ENCODE results near the gene DOCK3. TPM values are rescaled to one million over a fixed set of nuclear protein-coding genes. Genes with fewer than 3 reads are reported as not detected.

The DOCK3 gene
- total and polyA plus RNA-seq, 2 donors (not counting 3 experiments of a cell fraction or from before 2014, with no cell fraction given), result 0.08 to 0.13 TPM

DNA sequence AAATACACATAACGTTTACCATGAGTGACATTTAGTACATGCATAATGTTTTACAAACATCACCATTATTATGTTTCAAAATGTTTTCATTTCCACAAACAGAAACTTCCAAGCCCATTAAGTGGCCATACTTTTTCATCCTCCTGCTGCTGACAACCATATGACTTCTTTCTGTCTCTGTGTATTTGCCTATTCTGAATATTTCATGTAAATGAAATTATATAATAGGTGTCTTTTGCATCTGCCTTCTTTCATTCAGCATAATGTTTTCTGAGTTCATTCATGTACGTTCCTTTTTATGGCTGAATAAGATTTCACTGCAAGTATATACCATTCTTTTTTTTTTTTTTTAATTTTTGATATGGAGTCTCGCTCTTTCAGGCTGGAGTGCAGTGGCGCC is 209.0 kb downstream of the DOCK3 start:
- FAIRE-seq (no peak), DNase-seq (ENCODE audit: low read depth, low spot score) (no peak)
- Histone ChIP-seq H4K20me1 (replicated peaks; ENCODE audit: control insufficient read depth, extremely low read depth, insufficient read depth, low read length) (no peaks in the 10 kb centered on the region), H3K79me2 (ENCODE audit: control insufficient read depth, insufficient read depth, low read length) (no peaks in the 10 kb centered on the region), H3K9me3 (replicated peaks; ENCODE audit: control insufficient read depth, insufficient read depth, low read length) (no peaks in the 10 kb centered on the region), H3K4me2 (ENCODE audit: insufficient read depth, low read length) (no peak overlapping the region), H3K9me1 (replicated peaks; ENCODE audit: control insufficient read depth, extremely low read depth, insufficient read depth, low read length) (no peaks in the 10 kb centered on the region), H2AFZ (ENCODE audit: low read depth, low read length) (no peak overlapping the region), H3K27me3 (ENCODE audit: control insufficient read depth in 2 of 2, insufficient read depth in 2 of 2, low read length in 2 of 2) (no peaks in the 10 kb centered on the region), H3K27ac (ENCODE audit: insufficient read depth, low read depth, low read length) (no peak overlapping the region), H3K9ac (replicated peaks; ENCODE audit: extremely low read depth, insufficient read depth, low read length) (no peak overlapping the region), H3K4me1 (ENCODE audit: control insufficient read depth, extremely low read depth, insufficient read depth, low read length) (no peaks in the 10 kb centered on the region), H3K4me3 (replicated peaks in 1 of 3; ENCODE audit: insufficient read depth in 1 of 3, low read depth in 1 of 3, low read length in 3 of 3) (no peak overlapping the region), H3K36me3 (ENCODE audit: control insufficient read depth in 2 of 2, extremely low read depth in 1 of 2, insufficient read depth in 2 of 2, low read length in 2 of 2) (no peaks in the 10 kb centered on the region)
- dilution Hi-C loops (cut with MboI; ENCODE audit: extremely low pct_ligation_motif_present, low sequenced_read_pairs), result no loop called here
- BruUV-seq (replicated peaks), result no TSS peak
- TF ChIP-seq JUN (IDR thresholded peaks at IDR 0.05; ENCODE audit: borderline replicate concordance, insufficient read depth, insufficient read length, low read depth), result no peak
- TF ChIP-seq MYC (IDR thresholded peaks at IDR 0.05; ENCODE audit: low read depth, low read length), result no peak
- no peak for TF ChIP-seq CTCF (IDR thresholded peaks at IDR 0.05; ENCODE audit: extremely low read depth in 1 of 2, insufficient read depth in 1 of 2, low read depth in 1 of 2, low read length in 2 of 2)
- TF ChIP-seq, protein P1, sequence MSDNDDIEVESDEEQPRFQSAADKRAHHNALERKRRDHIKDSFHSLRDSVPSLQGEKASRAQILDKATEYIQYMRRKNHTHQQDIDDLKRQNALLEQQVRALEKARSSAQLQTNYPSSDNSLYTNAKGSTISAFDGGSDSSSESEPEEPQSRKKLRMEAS (IDR thresholded peaks at IDR 0.05; ENCODE audit: insufficient read depth, insufficient read length), result no peak
- TF ChIP-seq GATA2 (IDR thresholded peaks at IDR 0.05; ENCODE audit: insufficient read depth, insufficient read length, low read depth, low read length), result no peak
- TF ChIP-seq POLR2AphosphoS5 (IDR thresholded peaks at IDR 0.05; ENCODE audit: insufficient read depth, low read depth, low read length), result no peak
- TF ChIP-seq POLR2A (IDR thresholded peaks at IDR 0.05; ENCODE audit: low read depth, low read length), result no peak
- TF ChIP-seq EZH2 (IDR thresholded peaks at IDR 0.05; ENCODE audit: borderline replicate concordance, low read depth, low read length, severe bottlenecking), result no peak
- TF ChIP-seq FOS (IDR thresholded peaks at IDR 0.05; ENCODE audit: borderline replicate concordance, insufficient read depth, low read length), result no peak
- intact Hi-C loops (cut with micrococcal nuclease), result no loop called here
- POLR2A ChIA-PET, result no interaction called here
- CTCF ChIA-PET, result no interaction called here

Measured in endothelial cell of umbilical vein (primary cell).